NCI-H187 treated with DMSO at 0.1 percent for 48 hours (cell line): ENCODE measurements around the gene PDZK1.
"Not testable (repeated sequence)": the region's sequence is repeated elsewhere in the genome, so short reads cannot be mapped to it uniquely, and the experiment has no call there.

Experiments used
- DNase-seq: peaks from one replicate; lab custom pipeline; 2025; lab: John Stamatoyannopoulos, UW

PDZK1 gene

GRCh38 chr1:145710291-145711027 is 3.3 kb upstream of the PDZK1 start:
- no peak for DNase-seq

GRCh38 chr1:145708063-145708462 is 895 bp upstream of the PDZK1 start:
- no peak for DNase-seq

- DNase-seq: no peak
Observed at GRCh38 chr1:145706086-145706664, 993 bp downstream of the PDZK1 start.

- DNase-seq: no peak
Observed at GRCh38 chr1:145705622-145706021, 1.5 kb downstream of the PDZK1 start.

GRCh38 chr1:145702826-145703225 is 4.3 kb downstream of the PDZK1 start:
- DNase-seq: no peak

GRCh38 chr1:145702052-145702451 is 5.1 kb downstream of the PDZK1 start:
- no peak for DNase-seq

DNA sequence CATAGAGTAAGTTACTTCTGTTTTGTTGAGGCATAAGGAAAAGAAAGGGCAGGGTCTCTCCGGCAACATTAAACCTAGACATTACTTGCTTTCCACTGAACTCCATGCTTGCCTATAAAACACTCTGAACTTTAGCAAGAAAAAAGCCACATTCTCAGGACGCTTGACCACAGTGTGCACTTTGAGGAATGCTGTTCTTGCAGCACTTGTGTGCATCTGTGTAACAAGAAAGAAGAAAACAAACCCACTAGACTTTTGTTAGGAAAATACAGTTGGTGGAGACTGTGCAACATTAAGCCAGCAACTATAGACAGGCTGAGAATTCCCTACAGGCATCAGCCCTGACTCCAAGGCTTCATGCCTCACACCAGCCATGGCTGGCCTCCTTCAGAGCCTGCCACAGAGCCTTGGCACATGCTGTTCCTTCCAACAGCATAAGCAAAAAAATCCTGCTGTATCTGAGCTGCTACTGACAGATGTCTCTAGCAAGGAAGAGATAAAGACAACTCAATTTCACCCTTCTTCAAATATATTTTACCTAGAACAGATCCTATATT is 5.8 kb downstream of the PDZK1 start:
- DNase-seq: no peak

DNA sequence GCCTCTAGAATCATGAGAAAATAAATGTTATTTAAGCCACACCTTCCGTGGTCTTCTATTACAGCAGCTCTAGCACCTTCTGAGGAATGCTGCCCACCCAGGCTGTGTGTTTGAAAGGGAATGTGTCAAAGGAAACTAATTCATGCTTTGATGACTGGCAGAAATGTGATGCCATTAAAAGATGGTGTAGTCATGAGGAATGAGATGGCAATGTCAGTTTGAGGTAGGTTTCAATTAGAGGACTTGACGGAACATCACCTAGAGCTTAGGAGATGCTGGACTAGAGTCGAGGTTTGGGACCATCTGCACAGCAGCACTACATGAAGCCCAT is 10.6 kb downstream of the PDZK1 start:
- no peak for DNase-seq

DNA sequence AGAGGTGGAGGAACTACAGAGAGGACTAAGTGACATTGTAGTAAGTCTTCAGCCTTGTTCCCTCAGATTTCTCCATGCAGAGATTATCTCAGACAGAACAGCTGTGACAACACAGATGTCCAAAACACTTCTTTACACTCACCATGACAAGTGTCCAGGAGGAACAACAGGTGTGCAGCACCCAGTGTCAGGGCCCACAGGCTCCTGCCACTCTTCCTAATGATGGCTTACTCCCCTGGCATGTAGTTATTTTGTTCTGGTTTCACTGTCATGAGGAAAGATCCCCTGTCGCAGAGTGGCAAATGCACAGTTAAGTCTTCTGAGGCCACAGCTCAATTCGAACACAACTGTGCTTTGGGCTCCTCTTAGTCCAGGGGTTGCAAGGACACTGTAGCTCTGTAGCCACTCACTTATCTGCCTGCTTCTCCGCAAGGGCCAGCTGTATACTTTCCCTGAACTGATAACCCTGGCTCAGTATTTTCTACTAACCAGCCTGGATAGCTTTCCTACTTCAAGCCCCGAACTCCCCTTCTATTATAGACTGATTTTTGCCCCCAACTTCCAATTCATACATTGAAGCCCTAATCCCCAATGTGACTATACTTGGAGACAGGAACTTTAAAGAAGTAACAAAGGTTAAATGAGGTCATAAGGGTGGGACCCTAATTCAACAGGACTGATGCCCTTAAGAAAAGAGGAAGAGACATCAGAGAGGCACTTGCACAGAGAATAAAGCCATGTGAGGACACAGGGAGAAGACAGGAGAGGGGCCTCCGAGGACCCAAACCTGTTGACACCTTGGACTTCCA is 11.1 kb downstream of the PDZK1 start:
- no peak for DNase-seq

DNA sequence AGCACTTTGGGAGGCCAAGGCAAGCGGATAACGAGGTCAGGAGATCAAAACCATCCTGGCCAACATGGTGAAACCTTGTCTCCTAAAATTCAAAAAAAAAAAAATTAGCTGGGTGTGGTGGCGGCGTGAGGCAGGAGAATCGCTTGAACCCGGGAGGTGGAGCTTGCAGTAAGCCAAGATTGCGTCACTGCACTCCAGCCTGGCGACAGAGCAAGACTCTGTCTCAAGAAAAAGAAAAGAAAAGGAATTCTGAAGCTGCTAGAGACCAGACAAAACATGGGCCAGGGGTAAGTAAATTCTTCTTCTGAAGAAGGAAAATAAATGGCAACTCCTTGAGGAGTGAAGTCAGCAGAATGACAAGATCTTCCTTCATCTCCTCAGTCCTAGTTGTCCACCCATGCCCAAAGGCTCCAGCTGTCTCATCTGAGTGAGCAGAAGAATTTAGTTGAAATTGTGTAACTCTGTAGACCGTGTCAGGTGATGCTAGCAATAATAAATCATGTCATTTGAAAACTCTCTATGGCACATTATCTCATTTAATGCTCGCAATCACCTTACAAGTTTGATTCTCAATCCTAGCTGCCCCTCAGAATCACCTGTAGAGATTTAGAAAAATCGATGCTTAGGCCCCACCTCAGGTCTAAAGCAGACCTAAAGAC is 14.3 kb downstream of the PDZK1 start:
- no peak for DNase-seq

GRCh38 chr1:145690587-145691558 is 16.3 kb downstream of the PDZK1 start:
- no peak for DNase-seq

DNA sequence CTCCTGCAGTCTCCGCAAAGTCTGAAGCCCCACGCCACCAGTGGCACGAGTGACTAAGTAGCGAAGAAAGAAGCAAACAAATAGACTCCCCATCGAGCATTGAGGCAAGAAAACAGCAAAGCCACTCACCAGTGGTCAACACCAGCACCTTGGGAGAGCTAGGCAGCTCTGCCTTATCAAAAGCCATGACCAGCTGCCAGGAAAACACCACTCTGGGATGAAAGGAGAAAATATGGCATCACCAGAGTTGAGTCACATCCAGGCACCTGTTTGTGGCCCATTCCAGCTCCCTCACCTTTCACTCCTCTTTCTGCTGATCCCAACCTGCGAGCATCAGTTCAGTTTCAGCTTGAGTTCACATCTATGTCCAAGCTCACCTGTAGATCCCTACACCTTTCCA is 17.2 kb downstream of the PDZK1 start:
- DNase-seq: no peak

- DNase-seq: no peak
Observed at GRCh38 chr1:145688924-145689323, 18.2 kb downstream of the PDZK1 start.

- DNase-seq: no peak
Observed at GRCh38 chr1:145688328-145688727, 18.8 kb downstream of the PDZK1 start.

DNA sequence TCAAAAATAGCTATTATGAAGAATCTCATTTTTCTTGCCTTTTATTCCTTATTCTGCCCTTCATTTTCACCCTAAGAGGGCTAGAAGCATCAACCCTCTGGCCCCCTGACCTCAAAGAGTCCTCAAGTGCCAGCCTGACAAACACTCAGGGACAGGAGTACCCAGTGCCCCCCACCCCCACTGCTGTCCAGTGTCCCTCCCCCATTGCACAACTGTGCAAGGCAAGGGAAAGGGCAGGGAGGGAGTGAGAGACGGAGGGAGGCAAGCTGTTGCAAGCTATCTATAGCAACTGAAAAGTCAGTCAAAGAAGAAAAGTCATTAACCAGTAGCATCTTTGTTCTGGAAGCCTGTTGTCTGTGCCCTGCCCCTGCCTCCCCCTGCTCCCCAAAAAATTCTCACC is 21.1 kb downstream of the PDZK1 start:
- not testable (repeated sequence) for DNase-seq

DNA sequence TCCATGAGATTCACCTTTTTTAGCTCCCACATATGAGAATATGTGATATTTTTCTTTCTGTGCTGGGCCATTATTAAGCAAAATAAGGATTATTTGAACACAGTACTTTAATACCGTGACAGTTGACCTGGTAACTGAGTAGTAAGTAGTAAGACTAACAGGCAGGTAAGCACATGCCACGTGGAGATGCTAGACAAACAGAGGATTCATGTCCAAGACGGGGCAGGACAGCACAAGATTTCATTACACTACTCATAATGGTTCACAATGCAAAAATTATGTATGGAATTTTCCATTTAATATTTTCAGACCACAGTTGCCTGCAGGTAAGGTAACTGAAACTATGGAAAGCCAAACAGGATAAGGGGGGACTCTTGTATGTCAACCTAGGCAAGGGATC is 22.3 kb downstream of the PDZK1 start:
- not testable (repeated sequence) for DNase-seq

DNA sequence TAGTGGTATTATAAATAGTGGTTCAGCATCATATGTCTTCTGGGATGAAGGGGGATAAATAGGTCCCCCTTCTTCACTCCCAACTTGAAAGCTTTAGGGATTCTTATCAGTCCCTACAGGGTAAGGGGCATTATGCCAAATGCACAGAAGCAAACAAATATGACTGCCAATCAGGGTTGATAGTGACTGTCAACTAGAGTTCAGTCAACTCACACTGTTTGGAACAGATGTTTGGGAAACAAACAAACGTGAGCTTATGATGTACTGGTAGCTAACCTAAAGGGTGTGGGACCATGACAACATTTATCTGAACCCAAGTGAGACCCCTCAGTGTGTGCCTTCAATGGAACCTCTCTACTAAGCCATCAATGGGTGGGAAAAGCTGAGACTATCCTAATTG is 34.0 kb downstream of the PDZK1 start:
- DNase-seq: not testable (repeated sequence)

GRCh38 chr1:145670995-145671745 is 36.0 kb downstream of the PDZK1 start:
- not testable (repeated sequence) for DNase-seq

DNA sequence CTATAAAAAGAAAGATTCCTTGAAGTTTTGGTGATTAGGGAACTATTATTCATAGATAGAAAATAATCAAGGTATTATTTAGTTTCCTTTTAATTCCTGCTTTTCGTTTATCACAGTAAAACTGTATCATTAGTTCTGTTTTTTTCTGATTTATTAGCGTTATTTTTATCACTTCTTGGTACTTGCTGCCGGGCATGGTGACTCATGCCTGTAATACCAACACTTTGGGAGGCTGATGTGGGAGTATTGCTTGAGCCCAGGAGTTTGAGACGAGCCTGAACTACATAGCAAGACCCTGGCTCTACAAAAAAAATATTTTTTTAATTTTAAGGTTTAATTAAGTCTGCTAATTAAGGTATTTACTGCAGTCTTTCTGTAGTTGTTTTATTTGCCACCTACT is 42.2 kb downstream of the PDZK1 start:
- DNase-seq: not testable (repeated sequence)

- peak; percentile 28 for DNase-seq
Observed at GRCh38 chr1:145662502-145662901, 44.7 kb downstream of the PDZK1 start.
